Measurements from ENCODE around the gene ISM2. TPM values are rescaled to one million over a fixed set of nuclear protein-coding genes. Genes with fewer than 3 reads are reported as not detected.

ISM2 gene
- total and polyA plus RNA-seq, 9 of the 15 experiments (the other 6 are each of a cell fraction or from before 2014, with no cell fraction given): 0.08 to 0.11 TPM; not detected in 7

- TF ChIP-seq ZKSCAN8 (CRISPR knock-in tag; IDR thresholded peaks at IDR 0.05) (no peak), NR1H2 (CRISPR knock-in tag; IDR thresholded peaks at IDR 0.05) (no peak), ZNF224 (CRISPR knock-in tag; IDR thresholded peaks at IDR 0.05) (no peak), HMGN3 (IDR thresholded peaks at IDR 0.05; ENCODE audit: borderline replicate concordance, extremely low read depth, insufficient read length, low read depth, low read length) (no peak), STAG1 (CRISPR knock-in tag; IDR thresholded peaks at IDR 0.05; ENCODE audit: borderline replicate concordance) (no peak), IRF9 (tag; IDR thresholded peaks at IDR 0.05) (no peak), ZNF253 (CRISPR knock-in tag; conservative IDR thresholded peaks at IDR 0.05) (no peak), CXXC5 (CRISPR knock-in tag; IDR thresholded peaks at IDR 0.05) (no peak)
Observed at GRCh38 chr14:77438596-77438995, 60.0 kb downstream of the ISM2 start (continued).

- CTCF ChIA-PET (ENCODE audit: low intra/inter-chr PET ratio): no interaction called here
- no peak for ATAC-seq
- H3K27ac ChIP-seq (ENCODE audit: extremely low read depth, low read depth, low read length): no peak overlapping the region
- H3K9me3 ChIP-seq (replicated peaks; ENCODE audit: control insufficient read depth, insufficient read depth, low read depth, low read length): no peaks in the 10 kb centered on the region
- H3K36me3 ChIP-seq (ENCODE audit: control insufficient read depth, insufficient read depth, low read length): peaks cover 12% of the 10 kb centered on the region; the same call in 1 of the 3 replicates
- no peaks in the 10 kb centered on the region for H3K4me1 ChIP-seq (replicated peaks in 1 of 2; ENCODE audit: control insufficient read depth in 2 of 2, insufficient read depth in 2 of 2, low read length in 2 of 2)
- H3K9ac ChIP-seq (ENCODE audit: insufficient read depth in 1 of 2, low read depth in 2 of 2, low read length in 2 of 2): no peak overlapping the region
- in situ Hi-C loops (cut with MboI): no loop called here
- no peaks in the 10 kb centered on the region for H3K27me3 ChIP-seq (ENCODE audit: control insufficient read depth in 2 of 2, insufficient read depth in 2 of 2, low read length in 2 of 2)
- DNase-seq (ENCODE audit: extremely low read depth in 1 of 4, low spot score in 3 of 4): no peak
- no peak overlapping the region for H3K4me3 ChIP-seq
- intact Hi-C loops (cut with micrococcal nuclease): no loop called here
- POLR2A ChIA-PET: no interaction called here
- no peak overlapping the region for H2AFZ ChIP-seq (ENCODE audit: low read depth, low read length)
- WGBS (ENCODE audit: insufficient coverage, low coverage, missing lambda C conversion rate): 94% methylated on average over 3 of the region's 3 CpGs
- FAIRE-seq: no peak
- H4K20me1 ChIP-seq (replicated peaks; ENCODE audit: control insufficient read depth, insufficient read depth, low read length): no peaks in the 10 kb centered on the region
- no TSS peak for BruUV-seq (replicated peaks)
- H3K9me1 ChIP-seq (ENCODE audit: control insufficient read depth, insufficient read depth, low read length): no peaks in the 10 kb centered on the region
- H3K4me2 ChIP-seq (ENCODE audit: insufficient read depth, low read length): no peak overlapping the region
- no peaks in the 10 kb centered on the region for H3K79me2 ChIP-seq (ENCODE audit: control insufficient read depth, insufficient read depth, low read length)
- TF ChIP-seq CHD7 (IDR thresholded peaks at IDR 0.05; ENCODE audit: low read depth, low read length) (no peak), CAMTA2 (CRISPR knock-in tag; conservative IDR thresholded peaks at IDR 0.05) (no peak)
Observed at GRCh38 chr14:77436042-77436441, 62.6 kb downstream of the ISM2 start.
